Transverse colon (tissue), 4 donors: ENCODE data around the gene SUGCT.

Experiments used
- EP300 ChIP-seq: sonication (generic); formaldehyde crosslinking; IDR thresholded peaks from one replicate; pipeline ENCODE4 v1.6.1; 2017; ENCODE audit warnings: antibody characterized with exemption, low read depth
- POLR2A ChIP-seq: fragments of 450-650 bp; IDR thresholded peaks from one replicate; pipeline ENCODE4 v1.6.1; 2016; ENCODE audit warnings: antibody characterized with exemption, mild to moderate bottlenecking, moderate library complexity
- POLR2AphosphoS5 ChIP-seq, 3 donors: sonication (generic); formaldehyde crosslinking; IDR thresholded peaks; one replicate each; pipeline ENCODE4 v1.6.1; 2016; ENCODE audit warnings: antibody characterized with exemption in 3 of 3
- TF ChIP-seq, protein P1 (sequence below), 5 experiments: fragments of 200-600 bp in 3 of 5; fragments of 450-650 bp in 2 of 5; sonication (generic) in 3 of 5; IDR thresholded peaks; 1 replicate in 2 of 5; 2 replicates in 3 of 5; pipeline ENCODE4 v1.5.1; 2016 to 2017; ENCODE audit warnings: antibody characterized with exemption in 5 of 5, inconsistent platforms in 3 of 5, mild to moderate bottlenecking in 2 of 5, moderate library complexity in 1 of 5

- TF ChIP-seq POLR2AphosphoS5 (IDR thresholded peaks at IDR 0.05): no peak
- no peak for TF ChIP-seq POLR2A
- TF ChIP-seq, protein P1, sequence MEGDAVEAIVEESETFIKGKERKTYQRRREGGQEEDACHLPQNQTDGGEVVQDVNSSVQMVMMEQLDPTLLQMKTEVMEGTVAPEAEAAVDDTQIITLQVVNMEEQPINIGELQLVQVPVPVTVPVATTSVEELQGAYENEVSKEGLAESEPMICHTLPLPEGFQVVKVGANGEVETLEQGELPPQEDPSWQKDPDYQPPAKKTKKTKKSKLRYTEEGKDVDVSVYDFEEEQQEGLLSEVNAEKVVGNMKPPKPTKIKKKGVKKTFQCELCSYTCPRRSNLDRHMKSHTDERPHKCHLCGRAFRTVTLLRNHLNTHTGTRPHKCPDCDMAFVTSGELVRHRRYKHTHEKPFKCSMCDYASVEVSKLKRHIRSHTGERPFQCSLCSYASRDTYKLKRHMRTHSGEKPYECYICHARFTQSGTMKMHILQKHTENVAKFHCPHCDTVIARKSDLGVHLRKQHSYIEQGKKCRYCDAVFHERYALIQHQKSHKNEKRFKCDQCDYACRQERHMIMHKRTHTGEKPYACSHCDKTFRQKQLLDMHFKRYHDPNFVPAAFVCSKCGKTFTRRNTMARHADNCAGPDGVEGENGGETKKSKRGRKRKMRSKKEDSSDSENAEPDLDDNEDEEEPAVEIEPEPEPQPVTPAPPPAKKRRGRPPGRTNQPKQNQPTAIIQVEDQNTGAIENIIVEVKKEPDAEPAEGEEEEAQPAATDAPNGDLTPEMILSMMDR (IDR thresholded peaks at IDR 0.05): no peak
- TF ChIP-seq EP300: no peak
Observed at GRCh38 chr7:40483630-40484029, 348.8 kb downstream of the SUGCT start.
